GM21737 (cell line): ENCODE results near the gene PKP2.
"Not testable (repeated sequence)": the region's sequence is repeated elsewhere in the genome, so short reads cannot be mapped to it uniquely, and the experiment has no call there.

Source experiments
- ATAC-seq: cut with Tn5 transposase; IDR thresholded peaks from one replicate; pipeline ENCODE4 v1.9.1; 2021; ENCODE audit warnings: mild to moderate bottlenecking, moderate library complexity; ENCODE audit not compliant: unreplicated experiment

The PKP2 gene

DNA sequence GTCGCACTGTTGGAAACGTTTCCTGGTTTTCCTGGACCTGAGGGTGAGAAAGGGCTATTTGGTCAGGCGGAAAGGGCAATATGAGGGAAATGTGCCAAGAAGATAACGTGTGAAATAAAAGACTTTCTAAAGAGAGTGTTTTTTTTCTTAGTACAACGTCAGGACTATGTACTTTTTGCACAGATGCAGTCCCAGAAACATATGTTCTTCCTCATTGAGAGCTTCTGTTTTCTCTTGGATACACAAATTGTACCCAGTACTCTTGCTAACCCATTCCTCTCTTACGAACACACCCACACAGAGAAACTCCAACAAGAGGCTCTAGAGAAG, 669 bp upstream of the PKP2 start:
- no peak for ATAC-seq

DNA sequence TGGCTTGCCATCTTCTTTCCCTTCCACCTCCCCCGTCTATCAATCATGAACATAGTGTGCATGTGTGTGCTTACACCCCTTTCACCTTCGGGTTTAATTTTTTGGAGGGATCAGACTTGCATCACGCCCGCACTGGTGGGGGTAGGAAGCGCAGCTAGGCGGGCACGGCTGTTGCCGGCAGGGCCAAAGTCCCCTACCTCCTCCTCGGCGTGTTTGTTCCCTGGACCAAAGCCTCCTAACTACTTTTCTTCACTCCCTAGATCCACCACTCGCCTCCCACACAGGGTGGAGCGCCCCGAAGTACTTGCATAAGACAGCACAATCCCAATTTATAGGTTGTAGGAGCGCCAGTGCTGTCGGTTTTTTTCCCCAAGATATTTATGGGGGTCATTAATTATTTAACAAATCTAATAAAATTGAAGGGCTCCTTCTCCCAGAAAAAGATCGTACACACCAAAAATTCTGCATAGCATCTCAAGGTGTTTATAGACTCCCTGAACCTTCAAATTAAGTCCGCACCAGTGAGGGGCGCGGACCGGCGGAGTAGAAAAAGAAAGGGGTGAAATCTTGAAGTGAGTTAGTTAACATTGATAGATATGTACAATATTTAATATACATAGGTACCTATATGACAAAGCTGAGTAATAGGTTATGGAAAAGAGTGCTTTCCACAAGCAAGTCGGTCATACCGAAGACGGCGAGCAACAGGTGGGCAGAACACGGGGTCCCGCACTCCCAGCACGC, 717 bp downstream of the PKP2 start:
- ATAC-seq, result no peak

DNA sequence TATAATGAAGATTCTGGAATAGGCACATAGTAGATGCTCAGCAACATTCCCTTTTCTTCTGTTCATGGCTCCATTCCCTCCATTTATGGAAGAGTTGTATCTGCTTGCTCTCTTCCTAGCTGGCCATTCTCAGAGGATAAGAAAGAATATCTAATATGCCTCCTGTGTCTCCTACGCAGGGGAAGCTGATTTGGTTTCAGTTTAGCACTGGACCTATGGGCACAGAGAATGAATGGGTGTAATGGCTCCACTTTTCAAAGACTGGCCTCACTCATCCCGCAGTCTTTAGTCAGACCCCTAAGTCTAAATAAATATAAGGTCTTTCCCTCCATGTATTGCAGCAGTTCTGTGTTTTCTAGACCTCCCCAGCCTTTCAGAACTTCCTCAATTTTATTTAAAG, 2.0 kb downstream of the PKP2 start:
- ATAC-seq, result no peak

DNA sequence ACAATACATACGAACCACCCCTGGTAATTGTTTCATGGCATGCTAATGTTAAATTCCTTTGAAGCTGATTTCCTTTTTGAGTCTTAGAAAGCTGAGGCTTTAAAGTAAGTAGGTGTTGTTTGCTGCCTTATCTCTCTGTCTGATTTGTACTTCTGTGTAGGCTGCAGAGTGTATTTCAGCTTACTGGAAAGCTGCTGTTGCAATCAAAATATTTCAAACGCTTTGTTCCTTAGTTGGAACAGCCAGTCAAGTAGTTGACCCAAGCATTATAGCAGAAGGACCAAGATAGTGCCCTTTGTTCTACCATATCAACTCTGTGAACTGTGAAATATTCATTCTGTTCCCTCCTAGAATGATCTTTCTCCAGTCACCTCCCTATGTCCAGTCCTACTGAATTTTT, 3.1 kb downstream of the PKP2 start:
- ATAC-seq, result no peak

DNA sequence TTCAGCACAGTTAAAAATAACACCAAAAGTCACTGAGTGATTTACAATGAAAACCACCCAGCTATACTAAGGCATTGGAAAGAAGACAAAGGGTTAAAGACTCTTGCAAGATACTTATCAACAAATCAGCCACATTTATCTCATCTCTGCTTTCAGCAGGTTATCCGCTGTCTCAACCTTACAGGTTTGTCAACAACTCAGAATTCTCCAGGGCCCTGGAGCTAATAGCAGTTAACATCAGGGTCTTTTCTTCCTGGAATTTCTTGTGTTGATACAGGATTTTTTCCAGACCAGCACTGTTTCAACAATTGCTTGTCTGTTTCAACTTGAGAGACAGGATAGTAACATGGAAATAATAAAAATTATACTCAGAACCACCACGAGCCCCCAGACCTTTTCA, 3.5 kb downstream of the PKP2 start:
- ATAC-seq, result no peak

DNA sequence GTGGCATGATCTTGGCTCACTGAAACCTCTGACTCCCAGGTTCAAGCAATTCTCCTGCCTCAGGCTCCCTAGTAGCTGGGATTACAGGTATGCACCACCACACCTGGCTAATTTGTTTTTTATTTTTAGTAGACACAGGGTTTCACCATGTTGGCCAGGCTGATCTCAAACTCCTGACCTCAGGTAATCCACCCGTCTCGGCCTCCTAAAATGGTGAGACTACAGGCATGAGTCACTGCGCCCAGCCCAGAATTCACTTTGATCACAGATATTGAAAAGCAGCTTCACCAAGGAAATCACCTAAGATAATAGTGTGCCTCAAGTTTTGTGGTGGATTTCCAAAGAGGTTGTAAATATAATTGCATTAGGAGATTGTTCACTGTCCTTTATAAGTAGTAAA, 4.2 kb downstream of the PKP2 start:
- not testable (repeated sequence) for ATAC-seq

DNA sequence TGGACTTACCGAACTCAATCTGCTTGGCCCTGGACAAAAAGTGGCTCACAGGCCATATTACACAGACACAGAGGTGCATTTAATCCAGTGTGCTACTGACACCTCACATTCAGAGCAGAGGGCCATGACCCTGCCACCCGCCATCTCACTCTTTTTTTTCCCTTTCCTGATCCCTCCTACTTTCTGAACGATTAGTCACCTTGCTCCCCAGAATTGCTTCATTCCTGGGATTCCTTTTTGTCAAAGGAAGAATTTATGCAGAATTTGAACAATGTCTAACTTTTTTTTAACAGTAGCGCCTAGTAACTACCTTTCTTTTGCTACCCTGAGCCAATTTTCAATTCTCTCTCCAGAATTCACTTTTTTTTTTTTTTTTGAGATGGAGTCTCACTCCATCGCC, 4.6 kb downstream of the PKP2 start:
- ATAC-seq, result no peak

DNA sequence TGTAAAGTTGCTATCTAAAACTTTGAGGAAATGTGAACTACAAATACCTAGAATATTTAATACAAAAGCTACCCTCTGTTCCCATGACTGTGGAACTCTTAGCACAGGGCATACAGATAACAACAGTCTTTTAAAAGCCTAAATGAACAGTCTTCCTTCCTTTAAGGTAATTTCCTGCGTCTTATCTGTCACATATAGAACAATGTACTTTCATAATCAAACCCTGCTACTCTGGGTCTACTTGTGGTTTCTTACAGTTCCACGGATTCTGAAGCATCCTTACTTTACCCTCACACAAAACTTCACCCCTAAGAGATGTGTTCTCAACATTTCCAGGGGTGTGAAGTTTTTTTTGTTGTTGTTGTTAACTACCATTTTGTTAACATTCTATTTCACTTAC, 5.1 kb downstream of the PKP2 start:
- no peak for ATAC-seq

DNA sequence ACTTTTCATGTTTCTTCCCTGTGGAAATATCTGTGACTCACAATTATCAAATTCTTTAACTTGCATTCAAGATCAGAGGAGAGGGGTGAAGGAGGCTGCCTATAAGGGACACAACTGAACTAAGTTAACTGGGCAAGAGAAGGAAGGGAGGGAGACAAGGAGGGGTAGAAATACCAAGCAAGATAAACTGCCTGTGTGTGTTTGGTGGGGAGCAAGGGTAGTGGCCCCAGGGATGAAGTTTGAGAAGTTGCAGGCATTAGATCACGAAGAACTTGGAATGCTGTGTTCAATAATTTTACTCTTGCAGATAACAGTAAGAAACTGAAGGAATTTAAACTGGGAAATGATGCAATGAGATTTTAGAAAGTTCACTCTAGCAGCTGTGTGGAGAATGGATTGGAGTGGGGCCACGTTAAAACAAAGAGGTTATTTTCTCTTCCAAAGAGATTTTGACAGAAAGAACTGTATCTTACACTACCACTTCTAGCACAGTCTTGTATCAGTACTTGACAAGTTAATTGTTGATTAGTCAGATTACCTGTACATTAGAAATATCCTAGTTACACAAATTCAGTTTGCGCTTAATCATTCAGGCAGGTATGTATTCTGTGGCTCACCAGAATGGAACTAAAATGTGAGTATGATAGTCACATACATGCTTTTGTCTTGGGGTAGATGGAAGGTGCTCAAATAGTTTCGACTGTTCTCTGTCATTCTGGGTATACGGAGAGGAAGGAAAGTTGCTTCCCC, 7.4 kb downstream of the PKP2 start:
- ATAC-seq, result no peak

DNA sequence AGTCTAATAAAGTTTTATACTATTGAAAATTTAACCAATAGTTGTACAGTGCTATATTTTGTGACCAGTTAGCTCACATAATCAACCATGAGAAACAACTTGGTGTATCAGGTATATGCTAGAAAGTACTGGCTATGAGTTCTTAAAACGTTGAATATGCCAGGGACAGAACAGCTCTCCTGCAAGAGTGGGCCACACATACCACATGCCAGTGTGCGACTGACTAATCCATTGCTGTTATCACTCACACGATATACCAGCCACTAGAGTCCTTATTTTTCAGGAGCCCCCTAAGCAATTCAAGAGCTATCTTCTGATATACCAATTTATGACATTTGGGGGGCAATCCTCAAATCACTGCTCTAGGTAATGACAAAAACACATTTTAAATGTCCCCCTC, 9.5 kb downstream of the PKP2 start:
- no peak for ATAC-seq

DNA sequence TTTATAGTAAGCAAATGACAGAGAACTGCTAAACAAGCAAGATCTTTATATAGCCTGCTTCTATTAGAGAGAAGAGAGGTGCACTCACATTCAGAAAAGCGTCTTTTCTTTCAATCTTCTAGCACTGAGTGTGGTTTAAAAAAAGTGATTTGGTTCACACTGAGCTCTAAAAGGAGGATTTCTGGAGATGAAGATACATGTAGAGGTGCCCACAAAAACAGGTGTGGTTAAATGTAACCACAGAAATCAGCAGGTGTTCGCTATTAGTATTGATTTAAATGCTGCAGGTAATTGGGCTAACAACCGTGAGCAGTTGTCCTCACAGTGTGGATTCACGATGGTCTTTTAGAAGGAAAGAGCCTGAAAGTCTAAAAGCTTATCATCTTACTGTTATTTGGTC, 10.7 kb downstream of the PKP2 start:
- ATAC-seq, result no peak

DNA sequence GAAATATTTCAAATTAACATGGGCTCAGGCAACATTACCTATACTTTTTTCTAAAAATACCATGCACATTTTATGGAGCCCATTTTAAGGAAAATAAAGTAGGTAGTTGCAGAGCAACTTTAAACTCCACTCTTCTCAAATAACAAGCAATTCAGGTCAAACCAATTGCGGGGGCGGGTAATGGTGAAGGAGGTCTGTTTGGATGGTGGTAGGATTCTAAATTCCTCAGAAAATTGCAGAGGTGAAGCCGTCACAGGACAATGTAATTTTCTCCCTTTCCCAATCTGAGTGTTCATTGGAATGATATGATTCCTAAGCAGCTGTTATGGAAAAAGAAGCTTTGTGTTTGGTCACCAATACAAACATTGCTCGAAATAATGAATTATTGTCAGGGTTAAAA, 11.6 kb downstream of the PKP2 start:
- ATAC-seq, result no peak

DNA sequence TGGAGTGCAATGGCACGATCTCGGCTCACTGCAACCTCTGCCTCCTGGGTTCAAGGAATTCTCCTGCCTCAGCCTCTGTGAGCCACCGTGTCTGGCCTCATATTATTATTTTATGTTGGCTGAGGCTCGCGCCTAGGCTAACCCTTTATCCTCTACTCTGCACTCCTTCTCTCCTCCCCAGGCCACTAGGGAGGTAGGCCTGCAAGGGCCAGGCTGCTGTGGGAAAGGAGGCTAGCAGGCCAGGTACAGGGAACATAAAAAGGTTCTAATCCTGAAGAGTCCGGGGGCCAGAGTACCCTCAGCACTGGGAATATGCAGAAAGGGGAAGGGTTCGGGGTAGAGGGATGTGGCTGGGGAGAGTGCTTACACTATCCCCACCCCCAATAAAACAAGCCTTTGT, 14.9 kb downstream of the PKP2 start:
- ATAC-seq, result no peak

DNA sequence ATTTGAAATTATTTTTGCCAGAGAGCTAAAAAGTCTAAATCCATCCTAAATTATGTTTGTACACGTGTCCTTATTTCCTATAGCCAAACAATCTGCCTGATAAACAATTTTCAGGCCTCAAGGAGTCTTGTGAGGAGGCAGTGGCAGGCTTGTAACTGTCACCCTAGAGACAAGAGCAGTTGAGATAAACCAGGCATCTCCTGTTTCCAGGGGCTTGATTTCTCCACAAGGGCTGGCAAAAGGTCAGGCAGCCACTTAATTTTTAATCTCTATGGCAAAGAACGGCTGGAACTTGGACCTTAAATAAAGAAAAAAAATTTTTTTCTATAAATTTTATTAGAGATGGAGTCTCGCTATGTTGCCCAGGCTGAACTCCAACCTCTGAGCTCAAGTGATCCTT, 15.5 kb downstream of the PKP2 start:
- no peak for ATAC-seq

DNA sequence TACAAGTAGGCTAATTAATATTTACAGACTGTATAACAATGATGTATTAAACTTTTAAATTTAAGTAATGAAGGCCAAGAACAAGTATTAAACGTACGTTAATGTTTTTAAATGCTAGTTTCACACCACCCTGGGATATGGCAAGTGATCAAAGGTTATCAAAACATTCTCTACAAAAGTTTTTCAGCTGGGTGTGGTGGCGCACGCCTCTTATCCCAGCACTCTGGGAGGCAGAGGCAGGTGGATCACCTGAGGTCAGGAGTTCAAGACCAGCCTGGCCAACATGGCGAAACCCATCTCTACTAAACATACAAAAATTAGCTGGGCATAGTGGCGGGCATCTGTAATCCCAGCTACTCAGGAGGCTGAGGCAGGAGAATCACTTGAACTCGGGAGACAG, 17.5 kb downstream of the PKP2 start:
- ATAC-seq, result not testable (repeated sequence)

DNA sequence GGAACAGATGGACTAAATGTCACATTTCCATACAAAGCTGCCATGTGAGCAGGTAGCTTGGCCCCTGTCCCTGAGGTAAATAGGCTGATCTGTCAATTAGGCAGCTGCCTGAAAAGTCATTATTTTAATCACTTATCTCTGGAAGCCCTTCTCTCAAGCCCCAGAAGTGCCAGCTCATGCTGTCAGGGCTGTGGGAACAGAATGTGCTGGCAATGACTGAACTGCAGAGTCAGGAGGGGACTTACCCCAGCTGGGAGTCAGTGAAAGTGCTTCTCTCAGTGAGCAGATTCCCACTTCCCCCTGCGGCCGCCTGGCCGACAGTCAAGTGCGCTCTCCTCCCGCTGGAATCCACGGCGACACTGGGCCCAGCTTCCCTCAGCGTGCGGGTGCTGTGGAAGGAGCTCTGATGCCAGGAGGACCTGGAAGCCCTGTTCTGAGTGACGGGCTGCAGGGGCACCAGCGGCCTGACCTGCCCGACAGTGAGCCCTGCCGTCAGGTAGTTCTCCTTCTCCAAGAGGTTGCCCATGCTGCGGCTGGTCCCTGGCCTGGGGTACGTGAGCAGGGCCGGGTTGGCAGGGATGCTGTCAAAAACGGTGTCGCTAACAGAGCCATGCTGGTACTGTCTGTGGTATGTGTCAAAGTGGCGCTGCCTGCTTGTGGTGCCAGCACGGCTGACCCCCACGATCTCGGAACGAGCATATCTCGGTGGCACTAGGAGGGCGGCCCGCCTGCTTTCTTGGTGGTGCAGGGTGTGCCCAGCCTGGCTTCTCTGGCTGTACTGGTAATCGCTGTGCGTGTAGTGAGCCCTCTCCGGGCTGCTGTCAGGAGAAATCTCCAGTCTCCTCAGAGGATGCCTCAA, 18.7 kb downstream of the PKP2 start:
- no peak for ATAC-seq

DNA sequence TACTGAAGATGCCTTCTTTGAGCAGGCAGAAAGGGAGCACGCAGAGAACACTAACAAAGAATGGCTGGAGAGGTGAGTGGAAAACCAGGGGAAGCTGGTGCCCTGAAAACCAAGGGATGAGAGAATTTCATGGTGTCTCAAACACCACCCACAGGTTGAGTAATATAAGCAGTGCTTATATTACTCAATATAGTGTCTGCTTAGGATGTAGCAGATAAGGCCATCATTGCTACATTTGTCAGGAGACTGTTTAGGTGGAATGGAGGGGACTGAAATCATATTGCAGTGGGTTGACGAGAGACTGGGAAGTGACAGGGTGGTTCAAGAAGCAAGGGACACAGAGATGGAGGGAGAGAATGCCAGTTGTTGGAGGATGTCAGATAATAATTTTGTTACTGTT, 20.6 kb downstream of the PKP2 start:
- ATAC-seq, result no peak

DNA sequence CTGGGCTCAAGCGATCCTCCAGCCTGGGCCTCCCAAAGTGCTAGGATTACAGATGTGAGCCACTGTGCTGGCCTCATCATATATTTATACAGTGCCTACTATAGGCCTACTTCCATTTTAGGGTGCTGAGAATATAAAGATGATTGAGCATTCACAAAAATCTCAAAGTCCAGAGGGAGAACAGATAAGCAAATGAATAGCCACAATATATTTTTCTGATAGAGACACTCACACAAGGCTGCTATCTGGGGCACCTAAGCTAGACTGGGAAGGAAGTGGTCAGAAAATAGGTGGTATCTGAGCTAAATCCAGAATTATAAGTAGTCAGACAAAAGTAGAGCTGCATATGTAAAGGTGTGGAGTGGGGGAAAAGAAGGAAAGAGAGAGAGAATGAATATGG, 21.6 kb downstream of the PKP2 start:
- ATAC-seq, result no peak

DNA sequence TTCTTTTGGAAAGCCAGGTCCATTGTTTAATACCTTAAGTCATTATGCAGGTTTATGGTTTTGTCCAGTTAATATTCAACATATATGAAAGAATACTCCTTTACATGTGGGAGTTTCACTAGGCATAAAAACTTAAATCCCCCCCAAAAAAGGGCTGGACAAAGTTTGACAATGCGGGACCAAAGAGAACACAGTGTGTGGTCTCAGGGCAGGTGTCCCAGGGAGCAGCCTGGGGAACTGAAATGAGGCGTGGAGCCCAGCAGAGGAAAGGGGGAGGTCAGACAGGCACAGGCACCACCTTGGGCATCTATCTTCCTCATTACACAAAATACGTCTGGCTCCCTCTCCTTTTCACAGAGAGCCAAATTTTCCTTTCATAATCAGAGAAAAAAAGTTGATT, 22.5 kb downstream of the PKP2 start:
- ATAC-seq, result no peak

DNA sequence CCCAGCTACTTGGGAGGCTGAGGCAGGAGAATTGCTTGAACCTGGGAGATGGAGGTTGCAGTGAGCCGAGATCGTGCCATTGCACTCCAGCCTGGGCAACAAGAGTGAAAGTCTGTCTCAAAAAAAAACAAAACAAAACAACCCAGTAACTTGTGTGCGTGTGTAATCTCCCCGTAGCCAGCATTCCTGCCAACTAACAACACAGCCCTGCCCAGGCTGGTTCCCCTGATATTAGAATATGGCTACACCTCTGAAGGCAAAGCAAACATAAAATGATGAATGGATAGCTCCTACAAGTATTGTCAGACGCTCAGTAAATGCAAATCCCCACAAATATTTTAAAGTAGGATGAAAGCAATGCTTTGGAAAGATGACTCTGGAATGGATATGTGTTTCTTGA, 24.2 kb downstream of the PKP2 start:
- not testable (repeated sequence) for ATAC-seq

DNA sequence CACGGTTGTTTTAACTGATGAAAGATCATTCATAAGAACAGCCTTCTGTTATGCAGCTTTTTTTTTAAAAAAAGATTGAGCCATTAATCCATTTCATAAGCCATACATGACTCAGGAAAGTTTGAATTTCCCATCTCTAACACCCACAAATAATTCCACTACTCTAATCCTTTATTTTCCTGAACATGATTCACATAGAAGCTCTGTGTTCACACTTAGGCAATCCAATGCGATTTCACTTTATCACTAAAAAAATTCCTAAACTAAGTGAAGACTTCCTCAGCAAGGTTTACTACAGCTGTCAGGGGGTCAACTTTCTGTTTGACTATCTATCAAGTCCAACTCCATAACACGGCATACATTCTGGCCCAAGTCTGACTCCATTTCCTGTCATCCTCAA, 25.9 kb downstream of the PKP2 start:
- no peak for ATAC-seq

DNA sequence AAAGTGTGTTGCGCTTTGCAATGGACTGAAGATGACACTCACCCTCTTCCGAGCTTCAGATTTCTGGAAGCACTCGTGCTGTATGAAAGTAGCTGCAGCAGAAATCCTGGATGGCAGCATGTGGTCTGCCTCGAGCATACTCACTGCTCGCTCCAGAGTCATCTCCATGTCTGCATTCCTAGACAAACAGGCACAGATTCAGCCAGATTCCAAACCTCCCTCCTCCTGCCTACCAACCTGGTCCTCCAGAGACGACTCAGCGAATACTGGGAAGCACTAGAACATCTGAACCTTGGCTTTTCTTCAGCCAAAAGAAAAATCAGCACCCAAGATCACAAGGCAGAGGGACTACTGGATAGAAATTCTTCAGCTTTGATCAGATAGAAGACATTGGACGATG, 27.7 kb downstream of the PKP2 start:
- ATAC-seq, result no peak
